NCI-H82 treated with DMSO at 0.1 percent for 48 hours (cell line): ENCODE measurements around the gene DEDD2.
A peak's percentile ranks its signal among the peaks of the same experiment; 100 is the strongest.

Source experiments
- DNase-seq: peaks from one replicate; lab custom pipeline; 2025; ENCODE audit not compliant: unreplicated experiment; lab: John Stamatoyannopoulos, UW

The DEDD2 gene

DNA sequence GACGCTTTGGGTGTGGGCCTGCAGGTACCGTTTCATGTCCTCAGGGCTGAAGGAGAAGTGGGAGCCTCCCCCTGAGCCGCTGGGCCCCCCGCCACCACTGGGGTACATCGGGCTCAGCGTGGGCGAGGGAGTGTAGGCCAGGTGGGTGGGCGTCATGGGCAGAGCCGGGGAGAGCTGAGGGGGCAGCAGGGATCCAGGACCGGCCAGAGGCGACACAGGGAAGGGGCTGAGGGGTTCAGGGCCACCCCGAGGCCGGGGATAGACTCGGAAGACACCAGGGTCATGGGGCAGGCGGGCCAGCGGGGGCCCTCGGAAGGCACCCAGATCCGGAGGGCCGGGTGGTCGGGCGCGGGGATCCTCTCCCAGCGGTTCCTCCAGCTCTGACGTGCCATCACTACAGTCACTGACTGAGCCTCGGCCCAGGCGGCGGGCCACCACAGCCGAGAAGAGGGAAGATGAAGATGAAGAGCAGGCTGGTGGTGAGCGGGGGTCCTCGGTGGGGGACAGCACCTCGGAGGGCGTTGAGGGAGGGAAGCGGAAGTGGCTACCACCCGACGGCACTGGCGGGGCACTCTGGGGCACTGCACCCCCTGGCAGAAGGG lies 31.8 kb upstream of the DEDD2 start:
- DNase-seq: no peak

DNA sequence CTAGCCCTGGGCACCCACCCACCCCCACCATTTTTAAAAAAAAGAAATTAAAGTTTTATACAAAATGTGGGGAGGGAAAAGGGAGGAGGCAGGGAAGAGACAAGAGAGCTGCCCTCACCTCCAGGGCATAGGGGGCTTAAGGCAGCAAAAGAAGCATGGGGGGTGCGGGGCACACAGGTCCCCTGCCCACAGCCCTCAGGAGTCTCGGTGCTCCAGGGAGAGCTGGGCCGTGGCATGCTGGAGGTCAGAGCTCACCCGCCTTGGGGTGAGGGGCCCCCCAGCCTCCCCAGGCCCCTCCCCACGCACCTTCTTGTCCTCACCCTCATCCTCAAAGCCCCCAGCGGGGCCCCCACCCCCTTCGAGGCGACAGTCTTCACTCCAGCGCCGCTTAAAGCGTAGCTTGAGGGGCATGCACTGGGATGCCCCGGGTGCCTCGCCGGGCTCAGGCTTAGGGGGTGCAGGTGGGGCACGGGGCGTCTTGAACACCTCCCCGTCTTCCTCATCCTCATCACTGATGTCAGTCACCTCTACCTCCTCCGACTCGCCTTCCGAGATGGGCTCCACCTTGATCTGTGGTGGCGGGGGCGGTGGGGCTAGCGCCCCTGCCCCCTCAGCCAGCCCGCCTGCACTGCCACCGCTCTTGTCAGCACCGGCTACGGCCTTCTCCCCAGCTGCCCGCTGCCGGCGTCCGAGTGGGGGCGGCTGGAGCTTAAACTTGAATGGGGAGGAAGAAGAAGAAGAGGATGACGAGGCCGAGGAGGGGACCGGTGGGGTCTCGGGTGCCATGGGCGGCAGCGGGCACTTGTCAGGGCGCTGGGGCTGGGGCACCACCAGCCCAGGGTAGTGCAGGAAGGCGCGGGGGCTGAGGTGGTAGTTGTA lies 31.0 kb upstream of the DEDD2 start:
- DNase-seq: no peak

DNA sequence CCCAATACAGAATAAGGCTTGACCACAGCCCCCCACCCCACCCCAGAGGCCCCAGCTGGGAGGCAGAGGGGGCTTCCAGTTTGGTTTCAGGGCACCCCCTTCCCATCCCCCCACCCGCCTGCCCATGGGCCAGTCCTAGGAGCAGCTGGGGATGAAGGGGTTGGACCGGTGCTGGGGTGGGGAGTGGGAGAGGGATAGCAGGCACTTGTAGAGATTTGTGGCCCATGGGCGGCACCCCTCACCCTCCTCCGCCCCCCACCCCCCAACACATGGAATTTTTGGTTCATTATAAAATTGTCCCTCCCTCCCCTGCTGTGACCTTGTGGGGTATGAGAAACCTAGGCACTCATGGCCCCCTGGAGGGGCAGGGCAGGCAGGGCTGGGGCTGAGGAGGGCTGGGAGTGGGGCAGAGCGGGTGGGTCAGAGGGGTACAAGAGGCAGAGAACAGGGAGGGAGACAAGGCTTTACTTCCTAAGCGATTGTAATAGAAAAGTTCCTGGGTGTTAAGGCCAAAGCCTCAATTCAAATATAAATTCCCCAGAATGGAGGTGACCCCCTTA lies 30.2 kb upstream of the DEDD2 start:
- DNase-seq: no peak

DNA sequence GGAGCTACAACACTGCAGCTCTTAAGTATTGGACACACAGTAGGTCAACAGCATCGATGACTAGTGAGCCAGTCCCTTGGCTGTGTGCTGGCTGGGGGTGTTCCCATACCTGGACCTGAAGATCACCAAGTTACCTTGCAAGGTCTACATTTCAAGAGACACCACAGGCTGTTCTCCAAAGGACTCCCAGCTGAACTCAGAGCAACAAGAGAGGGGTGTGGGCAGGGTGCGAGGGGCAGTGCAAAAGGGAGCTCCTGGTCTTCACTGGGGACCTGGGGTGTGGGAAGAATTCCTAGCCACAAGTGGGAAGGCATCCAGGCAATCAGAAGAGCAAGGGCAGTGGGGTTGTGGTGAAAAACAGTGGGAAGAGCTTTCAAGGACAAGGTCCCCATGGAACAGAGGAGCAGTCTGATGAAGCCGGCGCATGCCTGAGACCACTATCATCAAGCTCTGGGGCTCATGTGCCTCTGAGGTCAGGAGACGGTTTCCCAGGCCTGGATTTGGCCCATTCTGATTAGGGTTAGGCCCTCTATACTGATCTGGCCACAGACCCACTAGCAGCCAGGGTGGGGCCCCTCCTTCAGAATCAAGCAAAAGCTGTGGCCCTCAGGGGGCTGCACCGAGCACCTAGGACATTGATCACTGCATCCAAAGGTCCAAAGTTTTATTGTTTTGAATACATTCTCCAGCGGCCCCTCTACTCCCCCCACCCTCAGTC lies 29.6 kb upstream of the DEDD2 start:
- DNase-seq: no peak

DNA sequence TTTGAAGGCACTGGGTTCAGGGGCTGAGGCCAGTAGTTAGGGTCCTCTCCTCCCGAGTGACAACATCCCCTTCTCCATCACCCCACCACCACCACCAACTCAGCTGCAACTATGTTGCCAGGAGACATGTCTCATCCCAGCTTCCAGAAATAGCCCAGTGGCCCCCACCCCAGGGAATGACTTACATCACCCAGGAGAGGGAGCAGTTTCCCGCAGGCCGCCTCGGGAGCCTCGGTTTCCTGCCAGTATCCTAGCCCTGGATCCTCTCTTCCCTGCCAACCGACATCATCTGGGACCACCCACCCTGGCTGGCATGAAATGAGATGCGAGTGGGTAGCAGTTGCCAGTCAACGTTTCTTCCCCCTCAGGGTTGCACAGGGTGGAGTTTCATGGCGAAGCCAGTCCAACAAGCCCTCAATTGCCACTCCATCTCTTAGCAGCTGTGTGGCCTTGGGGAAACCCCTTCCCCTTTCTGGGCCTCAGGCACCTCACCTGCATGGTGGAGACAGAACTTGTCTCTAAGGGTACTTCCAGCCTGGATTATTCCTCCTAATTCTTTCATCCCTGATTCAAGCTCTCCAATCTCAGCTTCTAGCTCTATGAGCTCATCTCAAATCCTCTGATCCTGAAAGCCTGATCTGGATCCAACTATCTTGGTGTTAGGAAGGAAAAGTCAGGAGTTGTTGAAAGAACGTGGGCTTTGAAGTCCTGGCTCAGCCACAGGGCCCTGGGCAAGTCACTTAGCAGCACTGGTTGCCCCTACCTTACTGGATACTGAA lies 28.9 kb upstream of the DEDD2 start:
- peak; percentile 14 for DNase-seq

DNA sequence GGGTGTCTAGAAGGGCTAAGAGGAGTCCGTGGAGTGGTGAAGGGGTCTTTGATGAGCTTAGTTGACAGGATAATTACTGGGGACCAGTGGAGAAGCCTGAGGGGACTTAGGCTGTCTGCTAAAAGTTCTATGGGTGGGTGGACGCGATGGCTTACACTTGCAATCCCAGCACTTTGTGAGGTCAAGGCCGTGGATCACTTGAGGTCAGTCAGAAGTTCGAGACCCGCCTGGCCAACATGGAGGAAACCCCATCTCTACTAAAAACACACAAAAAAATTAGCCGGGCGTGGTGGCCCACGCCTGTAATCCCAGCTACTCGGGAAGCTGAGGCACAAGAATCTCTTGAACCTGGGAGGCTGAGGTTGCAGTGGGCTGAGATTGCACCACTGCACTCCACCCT lies 27.8 kb upstream of the DEDD2 start:
- no peak for DNase-seq

DNA sequence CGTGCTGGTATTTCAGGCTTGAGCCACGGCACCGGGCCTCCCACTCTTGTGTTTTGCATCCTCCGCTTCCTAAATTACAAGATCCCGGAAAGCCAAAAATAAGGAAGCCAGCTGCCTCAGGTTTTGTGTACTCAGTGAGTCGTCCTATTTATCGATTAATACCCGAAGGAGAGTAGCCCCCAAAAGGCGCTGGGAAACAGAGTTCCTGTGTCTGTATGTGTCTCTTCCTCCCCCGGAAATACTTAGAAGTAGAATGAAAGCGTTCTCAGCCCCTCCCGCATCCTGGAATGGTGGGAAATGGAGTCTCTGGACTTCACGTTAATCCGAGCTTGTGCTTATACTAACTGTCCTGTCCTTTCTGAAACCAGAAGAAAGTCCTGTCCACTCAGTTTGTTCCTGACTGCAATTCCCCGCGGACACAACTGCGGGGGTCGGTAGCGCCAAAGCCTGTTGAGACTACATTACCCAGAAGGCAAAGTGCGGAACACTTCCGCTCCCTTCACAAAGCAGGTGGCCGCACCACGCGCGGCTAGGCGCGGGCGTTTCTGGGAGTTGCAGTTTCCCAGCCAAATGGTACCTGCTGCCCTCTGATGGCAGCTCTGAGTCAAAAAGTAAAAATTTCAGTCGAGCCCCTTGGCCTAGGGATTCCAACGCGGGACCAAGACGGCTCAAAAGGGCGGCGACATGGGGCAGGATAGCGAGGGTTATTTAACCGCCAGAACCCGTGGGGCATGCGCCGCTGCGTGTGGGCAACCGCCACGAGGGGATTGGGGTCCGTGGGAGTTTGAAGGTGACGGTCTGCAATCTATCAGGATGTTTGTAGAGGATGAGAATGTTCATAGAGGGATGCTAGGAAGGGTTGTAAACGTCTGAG lies 27.1 kb upstream of the DEDD2 start:
- DNase-seq: peak; percentile 89

DNA sequence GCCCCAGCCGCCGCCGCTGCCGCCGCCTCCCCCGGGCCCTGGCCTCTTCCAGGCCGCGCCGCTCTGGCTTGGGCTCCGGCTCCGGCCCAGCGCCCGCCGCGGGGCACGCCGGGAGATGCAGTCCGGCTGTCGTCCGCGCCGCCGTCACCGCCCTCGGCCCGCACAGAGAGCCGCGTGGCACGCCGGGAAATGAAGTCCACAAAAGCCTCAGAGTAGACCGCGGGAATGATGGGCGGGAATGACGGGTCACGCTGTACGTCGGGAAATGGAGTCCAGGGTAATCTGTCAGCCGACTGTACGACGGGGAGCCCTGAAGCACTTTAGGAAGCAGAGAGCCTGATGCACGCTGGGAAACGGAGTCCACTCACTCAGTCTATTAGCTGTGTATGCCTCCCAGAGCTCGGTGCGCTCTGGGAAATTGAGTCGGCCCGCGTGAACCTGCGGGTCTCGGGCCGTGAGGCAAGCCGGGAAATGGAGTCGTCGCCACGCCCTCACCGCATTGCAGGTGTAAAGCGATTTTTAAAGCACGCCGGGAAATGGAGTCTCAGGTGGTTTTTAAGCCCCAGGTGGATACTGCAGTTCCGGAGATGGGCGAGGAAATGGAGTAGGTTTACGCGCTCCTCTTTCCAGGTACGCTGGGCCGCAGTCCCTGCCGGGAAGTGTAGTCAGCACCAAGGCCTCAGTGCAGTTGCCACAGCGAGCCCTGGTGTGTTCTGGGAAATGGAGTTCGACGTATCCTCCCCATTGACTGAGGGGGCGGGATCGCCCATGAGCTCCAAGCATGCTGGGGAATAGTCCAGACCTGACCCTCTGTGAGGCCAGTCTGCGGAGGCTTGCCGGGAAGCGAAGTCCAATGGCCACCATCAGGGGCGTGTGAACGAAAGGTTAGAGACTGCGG lies 25.3 kb upstream of the DEDD2 start, which contains the start of gene GSK3A:
TSS of gene GSK3A (minus strand) at position 91 of the 898 bp plus-strand sequence. CDS start 137 bp downstream, outside the sequence.
- peak; percentile 99 for DNase-seq

DNA sequence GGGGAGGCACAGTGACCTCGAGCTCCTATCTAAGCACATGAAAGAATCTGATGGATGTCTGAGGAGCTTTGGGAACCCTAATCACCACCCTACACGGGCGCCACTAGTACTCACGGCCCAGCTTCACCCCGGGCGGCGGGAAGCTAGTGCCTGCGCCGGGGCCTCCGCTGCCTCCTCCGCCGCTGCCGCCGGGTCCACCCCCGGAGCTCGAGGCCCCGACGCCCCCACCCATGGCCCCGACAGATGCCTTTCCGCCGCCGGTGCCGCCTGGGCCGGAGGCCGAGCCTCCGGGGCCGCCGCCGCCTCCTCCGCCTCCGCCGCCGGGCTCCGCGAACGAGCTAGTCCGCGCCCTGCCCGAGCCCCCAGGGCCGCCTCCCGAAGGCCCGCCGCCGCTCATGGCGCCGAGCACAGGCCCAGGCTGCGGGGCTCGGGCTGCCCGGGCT lies 24.6 kb upstream of the DEDD2 start:
- no peak for DNase-seq

DNA sequence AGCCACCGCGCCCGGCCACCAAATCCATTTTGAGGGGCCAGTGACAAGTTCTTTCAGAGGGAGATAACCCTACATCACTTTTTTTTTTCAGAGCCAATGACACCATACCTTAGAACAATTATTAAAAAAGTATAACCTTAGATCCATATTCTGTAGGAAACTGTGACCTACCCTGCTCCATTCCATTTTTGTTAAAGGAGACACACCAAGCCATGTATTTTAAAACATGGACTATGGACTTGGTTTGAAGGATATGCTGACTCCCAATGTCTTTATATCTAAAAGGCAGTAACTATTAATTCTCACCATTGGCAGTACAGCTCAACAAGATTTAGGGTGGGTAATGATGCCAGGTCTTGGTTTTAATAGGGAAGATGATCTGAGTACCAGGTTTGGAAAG lies 23.8 kb upstream of the DEDD2 start:
- no peak for DNase-seq

DNA sequence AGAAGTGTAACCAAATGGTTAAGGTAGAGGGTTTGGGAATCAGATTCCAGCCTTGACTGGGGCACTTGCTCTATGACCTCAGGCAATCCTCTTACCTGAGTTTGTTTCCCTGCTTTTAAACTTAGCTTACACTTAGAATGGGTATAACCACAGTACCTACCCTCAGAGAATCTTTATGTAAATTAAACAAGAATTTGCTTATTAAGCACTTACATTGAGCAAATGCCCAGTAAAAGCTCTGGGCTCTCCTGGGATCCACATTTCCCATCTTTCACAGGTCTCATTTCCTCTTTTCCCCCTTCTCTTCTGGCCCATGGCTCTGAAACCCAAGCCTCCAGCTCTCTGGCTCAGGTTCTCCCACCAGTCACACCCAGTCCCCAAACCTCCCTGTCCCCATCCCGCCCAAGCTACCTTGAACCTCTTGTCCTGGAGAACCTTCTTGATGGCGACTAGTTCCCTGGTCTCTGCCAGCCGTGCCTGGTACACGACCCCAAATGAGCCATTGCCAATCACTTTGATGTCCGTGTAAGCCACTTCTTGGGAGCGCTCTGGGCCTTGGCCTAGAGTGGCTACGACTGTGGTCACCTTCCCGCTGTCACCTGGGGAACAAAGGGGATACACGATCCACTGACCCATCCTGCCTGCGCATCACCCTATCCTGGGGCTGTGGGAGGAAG lies 22.2 kb upstream of the DEDD2 start:
- DNase-seq: no peak

DNA sequence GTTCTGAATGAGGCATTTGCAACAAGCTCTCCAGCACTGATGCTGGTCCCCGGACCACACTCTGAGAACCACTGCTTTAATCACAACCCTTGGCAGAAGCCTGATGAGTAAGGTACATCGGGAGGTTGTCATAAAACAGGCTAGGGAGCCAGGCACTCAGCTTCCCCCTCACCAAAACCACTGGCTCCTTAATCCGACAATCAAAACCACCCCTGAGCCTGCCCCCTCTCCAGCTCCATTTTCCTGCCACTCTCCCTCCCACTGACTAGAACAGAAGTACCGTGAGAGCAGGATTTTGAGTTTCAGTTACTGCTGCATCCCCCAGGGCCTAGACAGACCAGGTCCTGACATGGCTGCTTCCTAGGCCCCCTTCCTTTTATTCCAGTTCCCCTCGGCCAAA lies 17.7 kb upstream of the DEDD2 start:
- DNase-seq: no peak

DNA sequence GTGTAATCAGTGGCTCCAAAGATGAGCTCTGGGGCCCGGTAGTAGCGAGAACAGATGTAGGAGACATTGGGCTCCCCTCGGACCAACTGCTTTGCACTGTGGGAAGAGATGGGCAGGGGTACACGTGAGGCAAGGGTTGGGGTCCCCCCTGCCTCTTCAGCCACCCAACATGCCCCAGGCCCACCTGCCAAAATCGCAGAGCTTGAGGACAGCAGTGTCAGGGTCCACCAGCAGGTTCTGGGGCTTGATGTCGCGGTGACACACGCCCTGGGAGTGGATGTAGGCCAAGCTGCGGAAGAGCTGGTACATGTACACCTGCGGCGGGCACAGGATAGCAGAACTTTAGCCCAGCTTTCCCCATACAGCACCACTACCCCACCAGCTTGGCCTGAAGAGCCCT lies 16.9 kb upstream of the DEDD2 start:
- DNase-seq: no peak

DNA sequence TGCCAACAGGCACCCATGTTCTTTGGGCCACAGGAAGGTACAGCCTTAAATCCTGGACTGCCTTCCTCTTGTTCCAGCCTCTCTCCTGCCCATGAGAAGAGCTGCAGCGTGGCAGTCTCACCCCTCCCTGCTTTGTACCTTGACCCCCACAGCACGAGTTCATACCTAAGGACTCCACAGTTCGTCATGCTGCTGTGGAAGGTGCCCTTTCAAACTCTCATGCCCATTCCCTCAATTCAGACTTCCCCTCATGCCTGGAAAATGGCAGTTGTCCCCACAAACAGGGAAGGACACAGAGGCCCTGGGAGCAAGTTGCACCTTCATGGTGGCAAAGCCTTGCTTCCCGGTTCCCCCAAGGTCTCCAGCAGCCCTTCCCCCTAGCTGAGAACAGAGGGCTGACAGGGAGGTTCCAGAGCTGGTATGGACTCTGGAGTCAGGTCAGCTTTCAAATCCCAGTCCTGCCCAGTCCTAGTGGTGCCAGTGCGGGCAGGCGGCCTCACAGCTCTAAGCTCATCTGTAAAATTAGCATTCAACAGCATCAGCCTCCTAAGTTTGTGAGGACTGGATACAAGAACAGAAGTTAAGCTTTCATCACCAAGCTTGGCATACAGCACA lies 16.3 kb upstream of the DEDD2 start:
- DNase-seq: no peak

DNA sequence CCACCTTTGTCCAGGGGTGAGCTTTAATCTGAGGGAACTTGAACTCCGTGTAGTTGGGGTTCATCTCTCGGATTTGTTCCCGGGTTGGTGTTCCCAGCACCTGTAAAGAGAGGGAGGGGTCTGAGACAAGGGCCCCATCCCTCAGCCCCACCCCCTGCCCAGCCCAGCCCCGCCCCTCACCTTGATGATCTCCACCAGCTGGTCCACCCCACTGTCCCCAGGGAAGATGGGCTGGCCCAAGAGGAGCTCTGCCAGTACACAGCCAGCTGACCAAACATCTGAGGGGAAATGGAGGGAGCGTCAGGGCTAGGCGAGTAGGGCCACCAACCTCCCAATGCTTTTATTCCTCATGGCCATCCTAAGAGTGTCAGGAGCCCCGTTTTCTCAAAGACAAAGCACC lies 15.6 kb upstream of the DEDD2 start:
- no peak for DNase-seq

DNA sequence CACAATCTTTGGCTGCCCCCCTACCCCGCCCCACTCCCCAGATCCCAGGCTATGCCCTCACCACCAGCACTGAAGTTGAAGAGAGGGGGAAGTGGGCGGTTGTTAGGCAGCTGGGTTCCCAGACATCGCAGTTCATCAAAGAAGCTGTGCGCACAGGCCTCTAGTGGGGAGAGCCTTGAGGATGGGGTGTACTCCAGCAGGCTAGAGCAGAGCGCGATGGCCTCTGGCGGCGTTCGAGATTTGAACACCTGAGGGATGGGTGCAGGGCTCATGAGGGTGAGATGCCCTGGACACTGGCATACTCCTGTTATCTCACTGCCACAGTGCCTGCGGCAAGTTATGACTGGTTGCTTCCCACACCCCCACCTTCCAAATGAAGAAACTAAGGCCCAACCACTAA lies 15.0 kb upstream of the DEDD2 start:
- DNase-seq: no peak

DNA sequence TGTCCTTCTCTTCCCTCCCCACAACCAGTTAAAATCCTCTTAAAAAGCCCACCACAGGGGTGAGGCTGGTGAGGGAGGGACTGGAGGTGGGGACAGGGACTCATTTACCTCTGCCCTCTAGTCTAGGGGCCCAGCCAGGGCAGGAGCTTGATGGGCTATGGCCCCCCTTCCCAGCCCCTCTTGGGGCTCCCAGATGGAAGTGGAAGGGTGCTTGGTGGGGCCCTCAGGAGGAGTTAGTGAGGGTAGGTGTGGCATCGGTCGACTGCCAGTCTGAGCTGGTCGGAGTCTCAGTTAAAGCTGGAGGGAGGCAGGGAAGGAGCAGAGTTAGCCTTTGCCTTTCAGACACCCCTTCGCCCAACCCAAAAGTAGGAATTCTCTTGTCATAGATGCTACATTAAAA lies 13.1 kb upstream of the DEDD2 start:
- no peak for DNase-seq

DNA sequence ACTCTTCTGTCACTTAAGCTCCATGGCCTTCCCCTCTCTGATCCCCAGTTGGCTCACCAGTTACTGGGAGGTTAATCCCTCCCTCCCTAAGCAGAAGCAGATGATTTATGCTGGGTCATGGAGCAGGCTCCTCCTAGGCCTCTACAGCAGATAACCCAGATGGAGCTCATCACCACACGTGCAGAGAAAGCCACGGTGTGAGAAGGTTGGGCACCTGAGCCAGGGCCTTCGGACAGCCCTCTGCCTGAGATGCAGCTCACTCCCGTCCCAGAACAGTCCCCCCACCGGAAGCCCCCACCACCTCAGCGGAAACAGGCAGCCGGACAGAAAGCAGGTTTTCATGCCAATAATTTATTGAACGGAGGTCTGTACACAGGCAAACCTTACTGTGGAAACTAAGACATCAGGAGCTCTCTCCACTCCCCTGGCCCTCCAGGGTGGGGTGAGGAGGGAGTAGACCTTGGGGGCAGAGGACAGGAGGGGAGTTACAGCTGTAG lies 12.4 kb upstream of the DEDD2 start:
- DNase-seq: peak; percentile 95
